IPS-20b (cell line): Measurements from ENCODE around the gene IL22RA1.

Experiments used
- H3K27ac ChIP-seq: one replicate; pipeline ENCODE4 v1.5.1; 2013; ENCODE audit warnings: low read length
- H3K27me3 ChIP-seq: 2 replicates; pipeline ENCODE4 v1.6.1; 2013; ENCODE audit warnings: mild to moderate bottlenecking, low read length, inconsistent platforms; ENCODE audit not compliant: insufficient read depth
- H3K36me3 ChIP-seq: 2 replicates; pipeline ENCODE4 v1.6.1; 2013; ENCODE audit warnings: low read depth, mild to moderate bottlenecking, inconsistent platforms, low read length, moderate library complexity; ENCODE audit not compliant: insufficient read depth
- H3K4me1 ChIP-seq: 2 replicates; pipeline ENCODE4 v1.6.1; 2013; ENCODE audit warnings: mild to moderate bottlenecking, control low read depth, inconsistent platforms, low read length, moderate library complexity; ENCODE audit not compliant: insufficient read depth
- H3K4me3 ChIP-seq: 2 replicates; pipeline ENCODE4 v1.5.1; 2013; ENCODE audit warnings: mild to moderate bottlenecking, low read length, inconsistent platforms
- H3K9ac ChIP-seq: 2 replicates; pipeline ENCODE4 v1.6.1; 2013; ENCODE audit warnings: low read depth, mild to moderate bottlenecking, inconsistent platforms, low read length, moderate library complexity
- H3K9me3 ChIP-seq: 2 replicates; pipeline ENCODE4 v1.6.1; 2013; ENCODE audit warnings: mild to moderate bottlenecking, low read depth, low read length, inconsistent platforms; ENCODE audit not compliant: insufficient read depth

The IL22RA1 gene

DNA sequence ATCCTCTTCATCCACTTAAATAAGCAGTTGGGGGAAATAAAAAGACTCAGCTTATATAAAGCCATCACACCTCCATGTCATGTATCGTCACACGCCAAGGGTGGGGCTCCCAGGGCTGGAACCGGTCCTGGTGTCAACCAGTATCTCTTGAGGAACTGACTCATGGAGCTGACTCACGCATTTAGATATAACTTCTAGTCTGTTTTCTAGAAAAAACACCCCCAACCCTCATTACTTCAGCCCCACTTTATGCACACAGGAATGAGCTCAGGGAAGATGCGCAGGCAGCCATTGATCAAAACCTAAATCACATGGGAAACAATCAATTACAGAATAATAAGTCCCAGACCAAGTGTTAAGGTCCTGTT, 6.9 kb upstream of the IL22RA1 start:
- Histone ChIP-seq H3K9ac (peak overlapping the region; percentile 94; the same call in 1 of the 2 replicates), H3K36me3 (no peaks in the 10 kb centered on the region), H3K27me3 (no peaks in the 10 kb centered on the region), H3K4me1 (peaks cover 20% of the 10 kb centered on the region; the same call in 1 of the 2 replicates), H3K27ac (peak overlapping the region; percentile 100), H3K9me3 (no peaks in the 10 kb centered on the region), H3K4me3 (peak overlapping the region; percentile 64; the same call in 1 of the 2 replicates)

- Histone ChIP-seq H3K4me3 (no peak overlapping the region), H3K27ac (no peak overlapping the region), H3K27me3 (no peaks in the 10 kb centered on the region), H3K36me3 (no peaks in the 10 kb centered on the region), H3K9me3 (no peaks in the 10 kb centered on the region), H3K4me1 (peaks cover 15% of the 10 kb centered on the region; the same call in 1 of the 2 replicates), H3K9ac (no peak overlapping the region)
Measured at GRCh38 chr1:24147816-24148215, 4.9 kb upstream of the IL22RA1 start.

- no peak overlapping the region for H3K27ac ChIP-seq
- no peak overlapping the region for H3K9ac ChIP-seq
- H3K4me3 ChIP-seq: no peak overlapping the region
- no peaks in the 10 kb centered on the region for H3K27me3 ChIP-seq
- no peaks in the 10 kb centered on the region for H3K9me3 ChIP-seq
- H3K4me1 ChIP-seq: peaks cover 12% of the 10 kb centered on the region; the same call in 1 of the 2 replicates
- no peaks in the 10 kb centered on the region for H3K36me3 ChIP-seq
Measured at GRCh38 chr1:24147194-24147593, 4.3 kb upstream of the IL22RA1 start.

DNA sequence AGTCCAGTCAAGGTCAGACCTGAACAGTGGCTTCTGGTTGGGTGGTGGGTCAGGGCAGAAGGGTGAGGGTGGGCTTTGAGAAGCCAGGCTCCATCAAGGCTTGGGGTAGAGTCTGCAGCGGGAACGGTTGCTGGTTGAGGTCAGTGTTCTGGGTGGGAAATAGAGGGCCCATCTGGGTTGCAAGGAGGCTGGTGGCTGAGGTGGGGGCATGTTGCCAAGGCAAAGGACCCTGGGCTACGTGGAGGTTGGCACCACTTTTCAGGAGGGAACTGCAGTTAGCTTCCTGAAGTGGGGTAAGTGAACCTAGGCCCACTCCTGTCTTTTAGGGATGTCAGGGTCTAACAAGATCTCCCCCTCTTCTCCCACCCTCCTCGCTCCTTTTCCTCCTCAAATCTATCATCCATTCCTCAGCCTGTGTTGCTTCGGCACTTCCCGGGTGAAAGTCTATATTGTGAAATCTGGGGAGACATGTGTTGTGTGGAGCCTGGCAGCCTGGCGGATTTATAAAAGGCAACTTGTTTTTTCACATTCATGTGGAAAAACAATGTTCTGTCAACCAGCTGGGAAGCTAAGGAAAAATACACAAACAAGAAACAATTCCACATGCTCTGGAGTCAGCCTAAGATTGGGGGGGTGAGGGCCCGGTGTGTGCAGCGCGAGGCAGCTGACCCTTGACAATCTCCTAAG, 1.5 kb downstream of the IL22RA1 start:
- Histone ChIP-seq H3K9ac (no peak overlapping the region), H3K9me3 (no peaks in the 10 kb centered on the region), H3K4me1 (no peaks in the 10 kb centered on the region), H3K27ac (no peak overlapping the region), H3K36me3 (no peaks in the 10 kb centered on the region), H3K27me3 (no peaks in the 10 kb centered on the region), H3K4me3 (no peak overlapping the region)

DNA sequence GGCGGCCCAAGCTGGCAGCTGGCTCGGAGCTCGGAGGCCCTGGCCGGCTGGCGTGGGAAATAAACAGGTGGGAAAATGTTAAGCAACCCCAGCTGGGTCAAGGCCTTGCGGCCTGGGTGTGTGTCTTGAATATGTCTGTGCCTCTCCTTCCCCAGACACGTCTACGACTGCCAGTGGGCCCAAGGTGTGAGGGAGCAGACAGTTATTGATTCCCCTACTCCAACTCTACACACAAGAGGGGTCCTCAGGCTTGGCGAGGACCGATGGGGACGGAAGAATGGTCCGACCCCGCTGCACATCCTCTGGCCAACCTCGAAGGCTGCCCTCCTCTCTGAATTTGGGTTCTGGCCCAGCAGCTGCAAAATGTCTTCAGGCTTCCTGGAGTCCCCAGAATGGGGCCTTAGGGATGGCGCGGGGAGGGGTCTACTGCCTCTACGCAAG, 2.2 kb downstream of the IL22RA1 start:
- Histone ChIP-seq H3K27me3 (no peaks in the 10 kb centered on the region), H3K36me3 (no peaks in the 10 kb centered on the region), H3K4me3 (no peak overlapping the region), H3K27ac (no peak overlapping the region), H3K9me3 (no peaks in the 10 kb centered on the region), H3K9ac (no peak overlapping the region), H3K4me1 (no peaks in the 10 kb centered on the region)

- Histone ChIP-seq H3K27me3 (no peaks in the 10 kb centered on the region), H3K4me3 (no peak overlapping the region), H3K9me3 (no peaks in the 10 kb centered on the region)
Measured at GRCh38 chr1:24139841-24140425, 3.0 kb downstream of the IL22RA1 start.

DNA sequence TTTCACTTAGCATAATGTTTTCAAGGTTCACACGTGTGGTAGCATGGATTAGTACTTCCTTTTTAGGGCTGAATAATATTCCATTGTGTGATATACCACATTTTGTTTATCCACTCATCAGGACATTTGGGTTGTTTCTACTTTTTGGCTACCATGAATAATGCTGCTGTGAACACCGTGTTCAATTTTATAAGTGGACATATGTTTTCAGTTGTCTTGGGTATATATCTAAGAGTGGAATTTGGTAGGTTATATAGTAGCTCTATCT, 3.8 kb downstream of the IL22RA1 start:
- Histone ChIP-seq H3K27me3 (no peaks in the 10 kb centered on the region), H3K36me3 (no peaks in the 10 kb centered on the region), H3K4me1 (no peaks in the 10 kb centered on the region), H3K9ac (no peak overlapping the region), H3K27ac (no peak overlapping the region), H3K9me3 (no peaks in the 10 kb centered on the region), H3K4me3 (no peak overlapping the region)

More at GRCh38 chr1:24139841-24140425, 3.0 kb downstream of the IL22RA1 start:
- H3K4me1 ChIP-seq: no peaks in the 10 kb centered on the region
- no peak overlapping the region for H3K9ac ChIP-seq
- H3K36me3 ChIP-seq: no peaks in the 10 kb centered on the region
- H3K27ac ChIP-seq: no peak overlapping the region

DNA sequence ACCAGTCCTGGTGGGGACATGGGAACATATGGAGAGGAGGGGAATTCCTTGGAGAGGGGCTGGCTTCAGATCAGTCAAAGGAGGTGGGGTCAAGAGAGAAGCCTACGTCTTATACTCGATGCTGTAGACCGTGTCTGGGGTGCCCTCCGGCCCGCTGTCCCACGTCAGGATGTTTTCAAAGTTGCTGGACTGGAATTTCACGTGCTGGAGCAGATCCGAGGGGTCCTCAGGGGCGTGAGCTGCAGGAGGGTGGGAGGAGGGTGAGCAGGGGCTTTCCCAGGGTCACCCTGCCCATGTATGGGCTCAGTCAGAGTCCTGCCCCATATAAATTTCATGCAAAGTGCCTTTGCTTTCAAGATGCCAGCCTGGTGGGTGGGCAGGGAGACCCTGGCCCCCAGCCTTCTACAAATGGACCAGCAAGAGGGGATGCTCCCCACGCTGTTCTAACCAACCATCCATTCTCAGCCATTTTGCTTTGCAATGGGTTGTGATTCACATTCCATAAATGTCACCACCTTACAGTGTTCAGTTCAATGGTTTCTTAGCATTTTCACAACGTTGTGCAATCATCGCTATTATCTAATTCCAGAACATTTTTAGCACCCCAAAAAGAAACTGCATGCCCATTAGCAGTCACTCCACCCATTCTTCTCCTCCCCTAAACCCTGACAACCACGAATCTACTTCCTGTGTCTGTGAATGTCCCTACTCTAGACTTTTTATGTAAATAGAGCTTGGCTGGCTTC, 4.3 kb downstream of the IL22RA1 start:
- no peaks in the 10 kb centered on the region for H3K9me3 ChIP-seq
- H3K9ac ChIP-seq: no peak overlapping the region
- no peak overlapping the region for H3K4me3 ChIP-seq
- H3K27ac ChIP-seq: no peak overlapping the region
- H3K4me1 ChIP-seq: no peaks in the 10 kb centered on the region
- no peaks in the 10 kb centered on the region for H3K27me3 ChIP-seq
- no peaks in the 10 kb centered on the region for H3K36me3 ChIP-seq

DNA sequence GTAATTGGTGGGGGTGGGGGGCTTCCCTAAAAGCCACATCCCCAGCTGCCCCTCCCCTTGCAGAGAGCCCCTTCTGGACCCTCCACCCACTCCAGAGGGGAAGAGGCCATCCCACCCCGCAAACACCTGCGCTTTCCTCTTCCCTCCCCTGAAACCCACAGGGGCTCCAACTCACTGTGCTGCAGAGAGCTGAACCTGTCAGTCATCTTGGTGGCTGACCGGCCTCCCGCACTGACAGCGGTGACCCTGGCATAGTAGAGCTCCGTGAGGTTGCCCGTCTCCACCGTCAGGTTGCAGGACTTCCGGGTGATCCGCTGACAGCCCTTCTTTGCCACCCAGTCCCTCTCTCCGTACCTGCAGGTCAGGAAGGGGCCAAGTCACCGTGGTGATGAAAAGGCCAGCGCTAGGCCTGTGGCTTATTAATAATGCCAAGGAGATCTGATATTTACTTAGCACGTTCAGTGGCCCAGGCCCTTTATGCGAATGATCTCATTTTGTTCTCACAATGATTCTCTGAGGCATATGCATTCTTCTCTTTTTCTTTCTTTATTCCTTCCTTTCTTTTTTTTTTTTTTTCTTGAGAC, 5.9 kb downstream of the IL22RA1 start:
- no peak overlapping the region for H3K4me3 ChIP-seq
- no peaks in the 10 kb centered on the region for H3K36me3 ChIP-seq
- H3K4me1 ChIP-seq: no peaks in the 10 kb centered on the region
- H3K27me3 ChIP-seq: no peaks in the 10 kb centered on the region
- H3K9ac ChIP-seq: no peak overlapping the region
- no peak overlapping the region for H3K27ac ChIP-seq
- H3K9me3 ChIP-seq: no peaks in the 10 kb centered on the region

GRCh38 chr1:24134376-24134775, 8.6 kb downstream of the IL22RA1 start:
- Histone ChIP-seq H3K9ac (no peak overlapping the region), H3K27ac (no peak overlapping the region), H3K27me3 (no peaks in the 10 kb centered on the region), H3K9me3 (no peaks in the 10 kb centered on the region; the same call in 1 of the 2 replicates), H3K4me3 (no peak overlapping the region), H3K36me3 (no peaks in the 10 kb centered on the region), H3K4me1 (no peaks in the 10 kb centered on the region)

GRCh38 chr1:24133819-24134218, 9.1 kb downstream of the IL22RA1 start:
- Histone ChIP-seq H3K9me3 (no peaks in the 10 kb centered on the region; the same call in 1 of the 2 replicates), H3K36me3 (no peaks in the 10 kb centered on the region), H3K9ac (no peak overlapping the region), H3K27me3 (no peaks in the 10 kb centered on the region), H3K4me1 (peaks cover 3% of the 10 kb centered on the region; the same call in 1 of the 2 replicates), H3K4me3 (no peak overlapping the region), H3K27ac (no peak overlapping the region)
